ENCODE results near the gene DBF4B. TPM values are rescaled to one million over a fixed set of nuclear protein-coding genes. Genes with fewer than 3 reads are reported as not detected.

Gene DBF4B
- total and polyA plus RNA-seq, 11 donors, result 1.4 to 5.3 (median 3.8) TPM

- TF ChIP-seq POLR2A (IDR thresholded peaks at IDR 0.05) (no peak), CTCF (IDR thresholded peaks at IDR 0.05) (no peak)
- peaks cover 0 to 3% (median 0%) of the 10 kb centered on the region in 9 donors for H3K27me3 ChIP-seq
- no peaks in the 10 kb centered on the region for H3K9me3 ChIP-seq
- H3K4me1 ChIP-seq, result no peaks in the 10 kb centered on the region
- no peak for ATAC-seq
- H3K36me3 ChIP-seq, result no peaks in the 10 kb centered on the region
- 95 to 98% (median 96%) methylated on average over 1 of the region's 1 CpG for WGBS, 4 donors
- H3K4me3 ChIP-seq, result no peak overlapping the region
- intact Hi-C loops (cut with DNase I), result no loop called here
- no peak overlapping the region for H3K27ac ChIP-seq
- no peak for DNase-seq
Measured at GRCh38 chr17:44664867-44665266, 43.6 kb upstream of the DBF4B start.

GRCh38 chr17:44666006-44666405 lies 42.5 kb upstream of the DBF4B start:
- 89 to 97% (median 93%) methylated on average over 1 of the region's 1 CpG for whole genome bisulfite sequencing, 4 donors
- DNase-seq, result no peak
- H3K4me3 ChIP-seq, result no peak overlapping the region
- H3K36me3 ChIP-seq, result no peaks in the 10 kb centered on the region
- no peaks in the 10 kb centered on the region for H3K4me1 ChIP-seq
- ATAC-seq, result no peak
- intact Hi-C loops (cut with DNase I), result no loop called here
- TF ChIP-seq CTCF (IDR thresholded peaks at IDR 0.05) (no peak), POLR2A (IDR thresholded peaks at IDR 0.05) (no peak)
- H3K27me3 ChIP-seq, result peaks cover 0 to 3% (median 0%) of the 10 kb centered on the region in 9 donors
- H3K9me3 ChIP-seq, result no peaks in the 10 kb centered on the region
- no peak overlapping the region for H3K27ac ChIP-seq

GRCh38 chr17:44672479-44673093 lies 35.9 kb upstream of the DBF4B start:
- H3K36me3 ChIP-seq, result peaks cover 0 to 10% (median 1%) of the 10 kb centered on the region in 9 donors
- H3K9me3 ChIP-seq, result no peaks in the 10 kb centered on the region
- TF ChIP-seq POLR2A (IDR thresholded peaks at IDR 0.05), result no peak
- peak; percentile 11 to 63 (median 51) for TF ChIP-seq CTCF (IDR thresholded peaks at IDR 0.05)
- H3K4me3 ChIP-seq, result no peak overlapping the region
- intact Hi-C loops (cut with DNase I), result loop anchor here in 1 of 10 donors (2.0 kb wide), 1 partner anchor 140 kb away; no protein-coding TSS in a partner anchor
- H3K27ac ChIP-seq, result no peak overlapping the region
- no peaks in the 10 kb centered on the region for H3K4me1 ChIP-seq
- ATAC-seq (no peak), DNase-seq (no peak)
- no peaks in the 10 kb centered on the region for H3K27me3 ChIP-seq

GRCh38 chr17:44673893-44674292 lies 34.6 kb upstream of the DBF4B start:
- intact Hi-C loops (cut with DNase I), result loop anchor here in 1 of 10 donors (2.0 kb wide), 1 partner anchor 141 kb away; no protein-coding TSS in a partner anchor
- no peak overlapping the region for H3K4me3 ChIP-seq
- ATAC-seq (no peak), DNase-seq (no peak)
- no peak overlapping the region for H3K27ac ChIP-seq
- TF ChIP-seq POLR2A (IDR thresholded peaks at IDR 0.05) (no peak), CTCF (IDR thresholded peaks at IDR 0.05) (no peak)
- H3K4me1 ChIP-seq, result no peaks in the 10 kb centered on the region
- H3K27me3 ChIP-seq, result no peaks in the 10 kb centered on the region
- no peaks in the 10 kb centered on the region for H3K9me3 ChIP-seq
- H3K36me3 ChIP-seq, result peaks cover 0 to 24% (median 13%) of the 10 kb centered on the region in 9 donors
- 57 to 84% (median 70%) methylated on average over 2 of the region's 2 CpGs for WGBS, 4 donors
